HepG2 (cell line): ENCODE data around the gene STK32C. TPM values are rescaled to one million over a fixed set of nuclear protein-coding genes. Genes with fewer than 3 reads are reported as not detected.

Experiments
- ESRRA ChIP-seq: sonication (generic); formaldehyde crosslinking; IDR thresholded peaks from 2 replicates; pipeline ENCODE4 v1.5.1; 2020; ENCODE audit warnings: mild to moderate bottlenecking, low read depth, missing genetic modification reagents
- GATAD1 ChIP-seq: IDR thresholded peaks from 2 replicates; pipeline ENCODE4 v1.6.1; 2016; ENCODE audit warnings: missing genetic modification reagents, missing compliant biosample characterization
- IRF2 ChIP-seq: IDR thresholded peaks from 2 replicates; pipeline ENCODE4 v1.6.1; 2018; ENCODE audit warnings: missing genetic modification reagents, missing compliant biosample characterization
- KLF9 ChIP-seq: IDR thresholded peaks from 2 replicates; pipeline ENCODE4 v1.6.1; 2016; ENCODE audit warnings: low read depth
- MTF2 ChIP-seq: sonication (generic); formaldehyde crosslinking; IDR thresholded peaks from 2 replicates; pipeline ENCODE4 v1.5.0; 2020; ENCODE audit warnings: missing genetic modification reagents, borderline replicate concordance
- NFE2L1 ChIP-seq: sonication (generic); formaldehyde crosslinking; IDR thresholded peaks from 2 replicates; pipeline ENCODE4 v1.4.0; 2020; ENCODE audit warnings: missing genetic modification reagents, mild to moderate bottlenecking, borderline replicate concordance
- RBM22 ChIP-seq: fragments of 200-400 bp; formaldehyde crosslinking; optimal IDR thresholded peaks from 2 replicates; pipeline ENCODE3; 2017; ENCODE audit warnings: mild to moderate bottlenecking, low read length, moderate library complexity
- SATB2 ChIP-seq: sonication (generic); formaldehyde crosslinking; IDR thresholded peaks from 2 replicates; pipeline ENCODE4 v1.5.0; 2020; ENCODE audit warnings: missing genetic modification reagents
- SCMH1 ChIP-seq: sonication (generic); formaldehyde crosslinking; IDR thresholded peaks from 2 replicates; pipeline ENCODE4 v1.9.0; 2021; ENCODE audit warnings: missing genetic modification reagents, mild to moderate bottlenecking, borderline replicate concordance
- TCF7L2 ChIP-seq: IDR thresholded peaks from 2 replicates; pipeline ENCODE4 v1.6.1; 2011; ENCODE audit warnings: mild to moderate bottlenecking, low read depth, low read length, moderate library complexity
- ZC3H4 ChIP-seq: sonication (generic); formaldehyde crosslinking; IDR thresholded peaks from 2 replicates; pipeline ENCODE4 v1.4.0; 2020; ENCODE audit warnings: missing genetic modification reagents, borderline replicate concordance
- ZNF558 ChIP-seq: sonication (generic); formaldehyde crosslinking; IDR thresholded peaks from 2 replicates; pipeline ENCODE4 v1.9.0; 2022; ENCODE audit warnings: mild to moderate bottlenecking, missing genetic modification reagents, borderline replicate concordance
- ZNF576 ChIP-seq: sonication (generic); formaldehyde crosslinking; IDR thresholded peaks from 2 replicates; pipeline ENCODE4 v1.4.0; 2020; ENCODE audit warnings: mild to moderate bottlenecking, missing genetic modification reagents
- ZNF616 ChIP-seq: sonication (generic); formaldehyde crosslinking; IDR thresholded peaks from 2 replicates; pipeline ENCODE4 v1.5.0; 2020; ENCODE audit warnings: low read depth, mild to moderate bottlenecking, missing genetic modification reagents
- ZNF713 ChIP-seq: sonication (generic); formaldehyde crosslinking; IDR thresholded peaks from 2 replicates; pipeline ENCODE4 v1.4.0; 2020; ENCODE audit warnings: mild to moderate bottlenecking, missing genetic modification reagents
- ZNF737 ChIP-seq: sonication (generic); formaldehyde crosslinking; IDR thresholded peaks from 2 replicates; pipeline ENCODE4 v1.5.0; 2020; ENCODE audit warnings: missing genetic modification reagents, mild to moderate bottlenecking, borderline replicate concordance
- ZNF775 ChIP-seq: sonication (generic); formaldehyde crosslinking; IDR thresholded peaks from 2 replicates; pipeline ENCODE4 v1.4.0; 2020; ENCODE audit warnings: missing genetic modification reagents, mild to moderate bottlenecking, moderate library complexity, borderline replicate concordance
- ZNF839 ChIP-seq: sonication (generic); formaldehyde crosslinking; IDR thresholded peaks from 2 replicates; pipeline ENCODE4 v1.4.0; 2020; ENCODE audit warnings: missing genetic modification reagents, mild to moderate bottlenecking, borderline replicate concordance
- polyA plus RNA-seq, 8 experiments: library from polyadenylated mRNA; depleted of rRNA in 3 of 8; stranded (reverse) in 7 of 8; unstranded in 1 of 8; fragments of >200 nt; fragmentation: Illumina TruSeq in 4 of 8; extraction: Trizol in 4 of 8; gene quantifications; 2 replicates each; pipeline versions ENCODE4 v1.2.1 to v1.2.3, GENCODE V29; 2011 to 2016; ENCODE audit warnings: low read depth in 4 of 8, missing spikeins in 1 of 8, mixed read lengths in 1 of 8; ENCODE audit not compliant: insufficient read depth in 1 of 8
- total RNA-seq, 5 experiments: library from RNA; depleted of rRNA; stranded (reverse); fragments of >200 nt; fragmentation: Illumina TruSeq; extraction: Trizol; gene quantifications; 2 replicates each; pipeline ENCODE4 v1.2.3, GENCODE V29; 2016; ENCODE audit warnings: low read depth in 1 of 5
- TF ChIP-seq, protein P1 (sequence below): sonication (generic); formaldehyde crosslinking; IDR thresholded peaks from 2 replicates; pipeline ENCODE4 v1.8.0; 2022; ENCODE audit warnings: low read depth, missing genetic modification reagents
- TF ChIP-seq, protein P2 (sequence below): sonication (generic); formaldehyde crosslinking; IDR thresholded peaks from 2 replicates; pipeline ENCODE4 v1.5.0; 2020; ENCODE audit warnings: mild to moderate bottlenecking, missing genetic modification reagents
- TF ChIP-seq, protein P3 (sequence below): sonication (generic); formaldehyde crosslinking; IDR thresholded peaks from 2 replicates; pipeline ENCODE4 v1.4.0; 2020; ENCODE audit warnings: missing genetic modification reagents
- TF ChIP-seq, protein P4 (sequence below): sonication (generic); formaldehyde crosslinking; IDR thresholded peaks from 2 replicates; pipeline ENCODE4 v1.5.0; 2020; ENCODE audit warnings: missing genetic modification reagents

Gene STK32C
- total and polyA plus RNA-seq, 2 of the 13 experiments (the other 11 are each of a cell fraction or from before 2014, with no cell fraction given), result 10.9 to 19.4 TPM

DNA sequence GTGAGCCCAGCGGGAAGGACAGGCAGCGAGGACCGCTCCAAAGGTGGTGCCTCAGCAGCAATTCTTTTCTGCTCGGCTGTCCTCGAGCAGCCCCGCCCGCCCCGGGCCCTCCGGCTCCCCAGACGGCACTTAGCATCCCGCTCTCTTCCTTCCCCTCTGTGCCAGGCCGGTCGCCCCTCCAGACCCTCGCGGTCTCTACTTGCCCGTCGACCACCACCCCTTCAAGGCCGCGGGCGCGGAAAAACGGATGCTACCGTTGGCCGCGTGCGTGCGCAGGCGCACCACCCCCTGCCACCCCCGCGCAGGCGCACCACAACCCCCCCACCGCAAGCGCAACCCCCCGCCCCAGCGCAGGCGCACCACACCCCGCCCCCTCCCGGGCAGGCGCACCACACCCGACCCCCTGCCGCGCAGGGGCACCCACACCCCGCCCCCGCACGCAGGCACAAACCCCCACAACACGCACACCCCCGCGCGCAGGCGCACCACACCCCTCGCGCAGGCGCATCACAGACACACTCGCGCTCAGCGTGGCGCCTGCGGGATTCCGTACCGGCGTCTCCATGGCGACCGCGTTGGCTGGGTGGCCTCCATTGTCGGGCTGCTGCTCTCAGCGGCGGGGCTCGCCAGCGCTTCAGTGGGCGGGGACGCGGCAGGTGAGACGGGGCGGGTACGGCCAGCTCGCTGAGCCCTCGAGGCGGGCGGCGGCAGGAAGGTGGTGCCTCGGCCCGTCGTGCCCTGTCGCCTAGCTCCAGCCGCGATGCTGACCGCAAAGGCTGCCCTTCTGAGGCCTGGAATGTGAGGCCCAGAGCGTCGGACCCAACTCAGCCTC, 24.1 kb upstream of the STK32C start, which contains the start of gene LRRC27 (continued):
- TF ChIP-seq, protein P1, sequence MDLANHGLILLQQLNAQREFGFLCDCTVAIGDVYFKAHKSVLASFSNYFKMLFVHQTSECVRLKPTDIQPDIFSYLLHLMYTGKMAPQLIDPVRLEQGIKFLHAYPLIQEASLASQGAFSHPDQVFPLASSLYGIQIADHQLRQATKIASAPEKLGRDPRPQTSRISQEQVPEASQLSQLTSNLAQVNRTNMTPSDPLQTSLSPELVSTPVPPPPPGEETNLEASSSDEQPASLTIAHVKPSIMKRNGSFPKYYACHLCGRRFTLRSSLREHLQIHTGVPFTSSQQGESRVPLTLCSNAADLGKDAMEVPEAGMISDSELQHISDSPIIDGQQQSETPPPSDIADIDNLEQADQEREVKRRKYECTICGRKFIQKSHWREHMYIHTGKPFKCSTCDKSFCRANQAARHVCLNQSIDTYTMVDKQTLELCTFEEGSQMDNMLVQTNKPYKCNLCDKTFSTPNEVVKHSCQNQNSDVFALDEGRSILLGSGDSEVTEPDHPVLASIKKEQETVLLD (CRISPR knock-in tag), result peak; percentile 85
- TF ChIP-seq, protein P2, sequence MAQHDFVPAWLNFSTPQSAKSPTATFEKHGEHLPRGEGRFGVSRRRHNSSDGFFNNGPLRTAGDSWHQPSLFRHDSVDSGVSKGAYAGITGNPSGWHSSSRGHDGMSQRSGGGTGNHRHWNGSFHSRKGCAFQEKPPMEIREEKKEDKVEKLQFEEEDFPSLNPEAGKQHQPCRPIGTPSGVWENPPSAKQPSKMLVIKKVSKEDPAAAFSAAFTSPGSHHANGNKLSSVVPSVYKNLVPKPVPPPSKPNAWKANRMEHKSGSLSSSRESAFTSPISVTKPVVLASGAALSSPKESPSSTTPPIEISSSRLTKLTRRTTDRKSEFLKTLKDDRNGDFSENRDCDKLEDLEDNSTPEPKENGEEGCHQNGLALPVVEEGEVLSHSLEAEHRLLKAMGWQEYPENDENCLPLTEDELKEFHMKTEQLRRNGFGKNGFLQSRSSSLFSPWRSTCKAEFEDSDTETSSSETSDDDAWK, result no peak
- TF ChIP-seq KLF9 (CRISPR knock-in tag) (peak; percentile 78; the same call in 1 of the 2 replicates), SCMH1 (CRISPR knock-in tag) (no peak), ESRRA (CRISPR knock-in tag) (no peak), ZNF558 (CRISPR knock-in tag) (no peak), ZC3H4 (no peak), SATB2 (CRISPR knock-in tag) (0 out of 2 replicates have a peak, but pooled peaks have one; percentile 24), NFE2L1 (CRISPR knock-in tag) (0 out of 2 replicates have a peak, but pooled peaks have one; percentile 34), ZNF576 (CRISPR knock-in tag) (no peak), MTF2 (CRISPR knock-in tag) (no peak), ZNF616 (0 out of 2 replicates have a peak, but pooled peaks have one; percentile 17), ZNF775 (CRISPR knock-in tag) (no peak), IRF2 (CRISPR knock-in tag) (peak; percentile 46; the same call in 1 of the 2 replicates), GATAD1 (CRISPR knock-in tag) (peak; percentile 87), ZNF713 (CRISPR knock-in tag) (0 out of 2 replicates have a peak, but pooled peaks have one; percentile 18), ZNF839 (no peak), ZNF737 (CRISPR knock-in tag) (no peak), RBM22 (no peak), TCF7L2 (no peak)
- TF ChIP-seq, protein P3, sequence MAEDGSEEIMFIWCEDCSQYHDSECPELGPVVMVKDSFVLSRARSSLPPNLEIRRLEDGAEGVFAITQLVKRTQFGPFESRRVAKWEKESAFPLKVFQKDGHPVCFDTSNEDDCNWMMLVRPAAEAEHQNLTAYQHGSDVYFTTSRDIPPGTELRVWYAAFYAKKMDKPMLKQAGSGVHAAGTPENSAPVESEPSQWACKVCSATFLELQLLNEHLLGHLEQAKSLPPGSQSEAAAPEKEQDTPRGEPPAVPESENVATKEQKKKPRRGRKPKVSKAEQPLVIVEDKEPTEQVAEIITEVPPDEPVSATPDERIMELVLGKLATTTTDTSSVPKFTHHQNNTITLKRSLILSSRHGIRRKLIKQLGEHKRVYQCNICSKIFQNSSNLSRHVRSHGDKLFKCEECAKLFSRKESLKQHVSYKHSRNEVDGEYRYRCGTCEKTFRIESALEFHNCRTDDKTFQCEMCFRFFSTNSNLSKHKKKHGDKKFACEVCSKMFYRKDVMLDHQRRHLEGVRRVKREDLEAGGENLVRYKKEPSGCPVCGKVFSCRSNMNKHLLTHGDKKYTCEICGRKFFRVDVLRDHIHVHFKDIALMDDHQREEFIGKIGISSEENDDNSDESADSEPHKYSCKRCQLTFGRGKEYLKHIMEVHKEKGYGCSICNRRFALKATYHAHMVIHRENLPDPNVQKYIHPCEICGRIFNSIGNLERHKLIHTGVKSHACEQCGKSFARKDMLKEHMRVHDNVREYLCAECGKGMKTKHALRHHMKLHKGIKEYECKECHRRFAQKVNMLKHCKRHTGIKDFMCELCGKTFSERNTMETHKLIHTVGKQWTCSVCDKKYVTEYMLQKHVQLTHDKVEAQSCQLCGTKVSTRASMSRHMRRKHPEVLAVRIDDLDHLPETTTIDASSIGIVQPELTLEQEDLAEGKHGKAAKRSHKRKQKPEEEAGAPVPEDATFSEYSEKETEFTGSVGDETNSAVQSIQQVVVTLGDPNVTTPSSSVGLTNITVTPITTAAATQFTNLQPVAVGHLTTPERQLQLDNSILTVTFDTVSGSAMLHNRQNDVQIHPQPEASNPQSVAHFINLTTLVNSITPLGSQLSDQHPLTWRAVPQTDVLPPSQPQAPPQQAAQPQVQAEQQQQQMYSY (CRISPR knock-in tag), result no peak
- TF ChIP-seq, protein P4, sequence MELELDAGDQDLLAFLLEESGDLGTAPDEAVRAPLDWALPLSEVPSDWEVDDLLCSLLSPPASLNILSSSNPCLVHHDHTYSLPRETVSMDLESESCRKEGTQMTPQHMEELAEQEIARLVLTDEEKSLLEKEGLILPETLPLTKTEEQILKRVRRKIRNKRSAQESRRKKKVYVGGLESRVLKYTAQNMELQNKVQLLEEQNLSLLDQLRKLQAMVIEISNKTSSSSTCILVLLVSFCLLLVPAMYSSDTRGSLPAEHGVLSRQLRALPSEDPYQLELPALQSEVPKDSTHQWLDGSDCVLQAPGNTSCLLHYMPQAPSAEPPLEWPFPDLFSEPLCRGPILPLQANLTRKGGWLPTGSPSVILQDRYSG (CRISPR knock-in tag), result no peak
